ENCODE results near the gene RMND5A.

GRCh38 chr2:86772611-86773010 is 52.5 kb downstream of the RMND5A start:
- TF ChIP-seq CTCF (IDR thresholded peaks at IDR 0.05; ENCODE audit: insufficient read depth, low read length, poor library complexity, severe bottlenecking) (no peak), EZH2phosphoT487 (conservative IDR thresholded peaks at IDR 0.05; ENCODE audit: low read length) (no peak)

All from SU-DHL-6 (cell line).